Naive B cell (primary cell): Measurements from ENCODE around the gene EHD3. TPM values are rescaled to one million over a fixed set of nuclear protein-coding genes. Genes with fewer than 3 reads are reported as not detected.
A peak's percentile ranks its signal among the peaks of the same experiment; 100 is the strongest.

Experiments
- ATAC-seq, 2 donors: fragments of 150-1000 bp; cut with Tn5 transposase; 2 replicates each; pipeline ENCODE4 v1.10.0; 2021; ENCODE audit warnings: low read depth in 2 of 2, mild to moderate bottlenecking in 2 of 2, moderate library complexity in 2 of 2
- DNase-seq: peaks from one replicate; pipeline ENCODE4 v3.0.0; 2022
- H3K27ac Mint-ChIP-seq, 6 donors: one replicate each; pipeline ENCODE4 v1.8.0; 2020 to 2022; ENCODE audit warnings: mild to moderate bottlenecking in 6 of 6, mixed read lengths in 6 of 6, moderate library complexity in 5 of 6, inconsistent platforms in 2 of 6
- H3K27me3 Mint-ChIP-seq, 3 donors: one replicate each; pipeline ENCODE4 v1.8.0; 2021 to 2022; ENCODE audit warnings: mixed read lengths in 3 of 3, mild to moderate bottlenecking in 1 of 3
- H3K36me3 Mint-ChIP-seq, 2 donors: one replicate each; pipeline ENCODE4 v1.8.0; 2020 to 2022; ENCODE audit warnings: mixed read lengths in 2 of 2, inconsistent platforms in 1 of 2, mild to moderate bottlenecking in 1 of 2
- H3K4me1 Mint-ChIP-seq, 3 donors: one replicate each; pipeline ENCODE4 v1.8.0; 2020 to 2022; ENCODE audit warnings: mixed read lengths in 3 of 3, inconsistent platforms in 1 of 3, mild to moderate bottlenecking in 1 of 3, moderate library complexity in 1 of 3
- H3K4me3 Mint-ChIP-seq, 8 donors: one replicate each; pipeline ENCODE4 v1.8.0; 2020 to 2022; ENCODE audit warnings: mild to moderate bottlenecking in 8 of 8, mixed read lengths in 8 of 8, moderate library complexity in 8 of 8, inconsistent platforms in 2 of 8
- H3K9me3 Mint-ChIP-seq, 7 donors: one replicate each; pipeline ENCODE4 v1.8.0; 2020 to 2022; ENCODE audit warnings: mixed read lengths in 7 of 7, mild to moderate bottlenecking in 5 of 7, inconsistent platforms in 2 of 7, moderate library complexity in 1 of 7
- polyA plus RNA-seq, 6 donors: library from polyadenylated mRNA; unstranded; fragments of 300-500 nt; fragmentation: Illumina TruSeq; gene quantifications; one replicate each; pipeline ENCODE4 v1.2.3, GENCODE V29; 2021; ENCODE audit warnings: low read depth in 6 of 6

The EHD3 gene
- polyA plus RNA-seq, 6 donors from 2014 or later: 5.9 to 13.6 (median 10.0) TPM

GRCh38 chr2:31243053-31243452, 9.1 kb downstream of the EHD3 start:
- no peak overlapping the region for H3K4me3 Mint-ChIP-seq
- no peaks in the 10 kb centered on the region for H3K9me3 Mint-ChIP-seq
- ATAC-seq (no peak), DNase-seq (no peak)
- peaks cover 26 to 50% (median 26%) of the 10 kb centered on the region in 3 donors for H3K4me1 Mint-ChIP-seq
- peaks cover 8 to 22% of the 10 kb centered on the region in 2 donors for H3K36me3 Mint-ChIP-seq
- no peaks in the 10 kb centered on the region for H3K27me3 Mint-ChIP-seq
- no peak overlapping the region for H3K27ac Mint-ChIP-seq

GRCh38 chr2:31244101-31244500, 10.1 kb downstream of the EHD3 start:
- Mint-ChIP-seq H3K4me1 (peaks cover 19 to 46% (median 28%) of the 10 kb centered on the region in 3 donors), H3K9me3 (no peaks in the 10 kb centered on the region), H3K27ac (peak overlapping the region in 1 of 6 donors; percentile 65), H3K4me3 (no peak overlapping the region), H3K36me3 (peaks cover 12 to 22% of the 10 kb centered on the region in 2 donors), H3K27me3 (no peaks in the 10 kb centered on the region)
- no peak for ATAC-seq
- no peak for DNase-seq

- DNase-seq: no peak
- no peak overlapping the region for H3K4me3 Mint-ChIP-seq
- H3K27me3 Mint-ChIP-seq: no peaks in the 10 kb centered on the region
- H3K9me3 Mint-ChIP-seq: no peaks in the 10 kb centered on the region
- ATAC-seq: no peak
- peaks cover 20 to 42% (median 27%) of the 10 kb centered on the region in 3 donors for H3K4me1 Mint-ChIP-seq
- peaks cover 12 to 22% of the 10 kb centered on the region in 2 donors for H3K36me3 Mint-ChIP-seq
- H3K27ac Mint-ChIP-seq: peak overlapping the region in 2 of 6 donors; percentile 88 to 89
These were observed 12.4 kb downstream of the EHD3 start for GRCh38 chr2:31246184-31246852.

- Mint-ChIP-seq H3K9me3 (no peaks in the 10 kb centered on the region), H3K27ac (peak overlapping the region in 1 of 6 donors; percentile 22), H3K27me3 (no peaks in the 10 kb centered on the region), H3K36me3 (peaks cover 12 to 22% of the 10 kb centered on the region in 2 donors), H3K4me3 (no peak overlapping the region), H3K4me1 (peaks cover 30 to 45% (median 30%) of the 10 kb centered on the region in 3 donors)
- ATAC-seq: no peak
- no peak for DNase-seq
These were observed 13.8 kb downstream of the EHD3 start for GRCh38 chr2:31247711-31248110.

- Mint-ChIP-seq H3K27ac (peak overlapping the region in 3 of 6 donors; percentile 49 to 90 (median 69)), H3K4me1 (peaks cover 34 to 49% (median 35%) of the 10 kb centered on the region in 3 donors), H3K36me3 (peaks cover 12 to 22% of the 10 kb centered on the region in 2 donors), H3K4me3 (no peak overlapping the region), H3K27me3 (no peaks in the 10 kb centered on the region), H3K9me3 (no peaks in the 10 kb centered on the region)
- DNase-seq (no peak), ATAC-seq (no peak)
These were observed 14.2 kb downstream of the EHD3 start for GRCh38 chr2:31248139-31248538.

- H3K27ac Mint-ChIP-seq: peak overlapping the region in 4 of 6 donors; percentile 67 to 83 (median 76)
- H3K9me3 Mint-ChIP-seq: no peaks in the 10 kb centered on the region
- H3K4me3 Mint-ChIP-seq: no peak overlapping the region
- peaks cover 41 to 57% (median 45%) of the 10 kb centered on the region in 3 donors for H3K4me1 Mint-ChIP-seq
- no peaks in the 10 kb centered on the region for H3K27me3 Mint-ChIP-seq
- DNase-seq (no peak), ATAC-seq (no peak)
- H3K36me3 Mint-ChIP-seq: peaks cover 12 to 19% of the 10 kb centered on the region in 2 donors
These were observed 15.2 kb downstream of the EHD3 start for GRCh38 chr2:31249009-31249690.

GRCh38 chr2:31251018-31251417, 17.1 kb downstream of the EHD3 start:
- peaks cover 52 to 74% (median 63%) of the 10 kb centered on the region in 3 donors for H3K4me1 Mint-ChIP-seq
- DNase-seq (no peak), ATAC-seq (no peak)
- H3K4me3 Mint-ChIP-seq: peak overlapping the region in 2 of 8 donors; percentile 30 to 35
- H3K27me3 Mint-ChIP-seq: no peaks in the 10 kb centered on the region
- peaks cover 12 to 13% of the 10 kb centered on the region in 2 donors for H3K36me3 Mint-ChIP-seq
- H3K27ac Mint-ChIP-seq: peak overlapping the region in 4 of 6 donors; percentile 78 to 89 (median 84)
- no peaks in the 10 kb centered on the region for H3K9me3 Mint-ChIP-seq

GRCh38 chr2:31251851-31252250, 17.9 kb downstream of the EHD3 start:
- H3K36me3 Mint-ChIP-seq: peaks cover 7 to 12% of the 10 kb centered on the region in 2 donors
- peaks cover 57 to 76% (median 72%) of the 10 kb centered on the region in 3 donors for H3K4me1 Mint-ChIP-seq
- DNase-seq (no peak), ATAC-seq (no peak)
- H3K27me3 Mint-ChIP-seq: no peaks in the 10 kb centered on the region
- H3K9me3 Mint-ChIP-seq: no peaks in the 10 kb centered on the region
- H3K27ac Mint-ChIP-seq: peak overlapping the region in 5 of 6 donors; percentile 33 to 86 (median 67)
- H3K4me3 Mint-ChIP-seq: peak overlapping the region in 5 of 8 donors; percentile 77 to 85 (median 81)

- H3K9me3 Mint-ChIP-seq: no peaks in the 10 kb centered on the region
- H3K27me3 Mint-ChIP-seq: no peaks in the 10 kb centered on the region
- H3K27ac Mint-ChIP-seq: peak overlapping the region; percentile 8 to 86 (median 72)
- peak overlapping the region in 7 of 8 donors; percentile 24 to 85 (median 59) for H3K4me3 Mint-ChIP-seq
- ATAC-seq (no peak), DNase-seq (no peak)
- H3K4me1 Mint-ChIP-seq: peaks cover 72 to 89% (median 89%) of the 10 kb centered on the region in 3 donors
- H3K36me3 Mint-ChIP-seq: no peaks in the 10 kb centered on the region
These were observed 19.6 kb downstream of the EHD3 start for GRCh38 chr2:31253356-31254131.

- Mint-ChIP-seq H3K36me3 (no peaks in the 10 kb centered on the region), H3K9me3 (no peaks in the 10 kb centered on the region), H3K4me3 (peak overlapping the region in 4 of 8 donors; percentile 16 to 81 (median 36)), H3K27ac (peak overlapping the region; percentile 24 to 88 (median 67)), H3K4me1 (peaks cover 76 to 89% (median 89%) of the 10 kb centered on the region in 3 donors), H3K27me3 (no peaks in the 10 kb centered on the region)
- ATAC-seq: no peak
- no peak for DNase-seq
These were observed 20.6 kb downstream of the EHD3 start for GRCh38 chr2:31254237-31255203.

GRCh38 chr2:31255911-31256571, 22.1 kb downstream of the EHD3 start:
- ATAC-seq: peak; percentile 53 to 57
- Mint-ChIP-seq H3K27ac (peak overlapping the region; percentile 54 to 85 (median 82)), H3K4me3 (peak overlapping the region in 7 of 8 donors; percentile 63 to 88 (median 71))

More at GRCh38 chr2:31255911-31256571, 22.1 kb downstream of the EHD3 start:
- H3K4me1 Mint-ChIP-seq: peaks cover 69 to 82% (median 82%) of the 10 kb centered on the region in 3 donors
- H3K9me3 Mint-ChIP-seq: no peaks in the 10 kb centered on the region
- H3K27me3 Mint-ChIP-seq: no peaks in the 10 kb centered on the region
- DNase-seq: no peak
- peaks cover 0 to 2% of the 10 kb centered on the region in 2 donors for H3K36me3 Mint-ChIP-seq
